GM12878 (cell line): ENCODE measurements around the gene SCAI. TPM values are rescaled to one million over a fixed set of nuclear protein-coding genes. Genes with fewer than 3 reads are reported as not detected.

Source experiments
- ATAC-seq: fragments of 200-7000 bp; cut with Tn5 transposase; 3 replicates; pipeline ENCODE4 v1.9.1; 2020; ENCODE audit warnings: mild to moderate bottlenecking, moderate library complexity
- BruUV-seq: library from RNA; stranded (reverse); fragments of 400-500 nt; replicated peaks from 2 replicates; lab custom pipeline; 2021; lab: Mats Ljungman, UMichigan
- CTCF ChIA-PET: fragments of 300-600 bp; sonication (Branson Sonifier 250); formaldehyde crosslinking; extraction: SDS; loops from one replicate; lab custom pipeline; 2021; ENCODE audit warnings: inconsistent platforms; lab: Yijun Ruan, JAX
- POLR2A ChIA-PET: fragments of 350-600 bp; formaldehyde crosslinking; extraction: SDS; loops from one replicate; lab custom pipeline; 2021; ENCODE audit warnings: inconsistent platforms; lab: Charles Lee
- RAD21 ChIA-PET: fragments of 300-600 bp; sonication (Branson Sonifier 250); formaldehyde crosslinking; loops from one replicate; lab custom pipeline; 2023; ENCODE audit warnings: antibody characterized with exemption; ENCODE audit not compliant: unreplicated experiment; lab: Charles Lee
- SMC1A ChIA-PET: fragments of 300-600 bp; sonication (Branson Sonifier 250); formaldehyde crosslinking; loops from one replicate; lab custom pipeline; 2023; ENCODE audit not compliant: unreplicated experiment, uncharacterized antibody; lab: Charles Lee
- DNase-seq: peaks from one replicate; pipeline ENCODE4 v3.0.0-alpha.2; 2011; ENCODE audit warnings: low read depth, low spot score
- FAIRE-seq: peaks from 3 replicates; lab custom pipeline; 2011; peaks lifted over from hg19 to GRCh38; lab: Jason Lieb, UNC
- H2AFZ ChIP-seq: 2 replicates; pipeline ENCODE4 v1.6.0; 2011; ENCODE audit warnings: low read depth, low read length, control low read depth; ENCODE audit not compliant: control insufficient read depth
- H3K27ac ChIP-seq: 2 replicates; pipeline ENCODE4 v1.5.1; 2011; ENCODE audit warnings: control low read depth; ENCODE audit not compliant: control insufficient read depth, insufficient read depth
- H3K27me3 ChIP-seq, 2 experiments: replicated peaks in 1 of 2; 2 replicates each; pipeline versions ENCODE4 v1.6.0 to v1.6.1; 2011; ENCODE audit warnings: low read length in 1 of 2; ENCODE audit not compliant: control insufficient read depth in 2 of 2, insufficient read depth in 2 of 2
- H3K36me3 ChIP-seq, 2 experiments: 2 replicates each; pipeline ENCODE4 v1.5.1; 2011; ENCODE audit warnings: low read length in 1 of 2; ENCODE audit not compliant: control insufficient read depth in 2 of 2, insufficient read depth in 2 of 2
- H3K4me1 ChIP-seq: 2 replicates; pipeline ENCODE4 v1.6.1; 2011; ENCODE audit warnings: mild to moderate bottlenecking, low read length, moderate library complexity, mixed read lengths; ENCODE audit not compliant: control insufficient read depth, insufficient read depth
- H3K4me2 ChIP-seq: 2 replicates; pipeline ENCODE4 v1.6.0; 2011; ENCODE audit warnings: control low read depth; ENCODE audit not compliant: control insufficient read depth, insufficient read depth
- H3K4me3 ChIP-seq: fragments of 200-600 bp; sonication (generic); 2 replicates; pipeline ENCODE4 v1.5.1; 2016
- H3K79me2 ChIP-seq: 2 replicates; pipeline ENCODE4 v1.6.0; 2011; ENCODE audit warnings: low read length; ENCODE audit not compliant: control insufficient read depth, insufficient read depth
- H3K9ac ChIP-seq: 2 replicates; pipeline ENCODE4 v1.8.0; 2011; ENCODE audit warnings: low read length, control low read depth, mixed read lengths; ENCODE audit not compliant: control insufficient read depth, insufficient read depth
- H3K9me3 ChIP-seq: replicated peaks from 3 replicates; pipeline ENCODE4 v1.5.1; 2011; ENCODE audit warnings: mild to moderate bottlenecking, low read length; ENCODE audit not compliant: control insufficient read depth, insufficient read depth
- H4K20me1 ChIP-seq: 2 replicates; pipeline ENCODE4 v1.6.0; 2011; ENCODE audit not compliant: control insufficient read depth, insufficient read depth
- CREB1 ChIP-seq: IDR thresholded peaks from 2 replicates; pipeline ENCODE4 v1.6.1; 2012; ENCODE audit warnings: low read depth, mild to moderate bottlenecking, inconsistent platforms
- RELA ChIP-seq: fragments of 450-650 bp; IDR thresholded peaks from 2 replicates; pipeline ENCODE4 v1.8.0; 2014; ENCODE audit warnings: borderline replicate concordance; ENCODE audit not compliant: partially characterized antibody
- SMC3 ChIP-seq: IDR thresholded peaks from 2 replicates; pipeline ENCODE4 v1.6.1; 2011; ENCODE audit warnings: low read length, improper control_type of control experiment, borderline replicate concordance
- WGBS: methylation state at CpG from one replicate; pipeline ENCODE4 v1.1.6; 2016; ENCODE audit warnings: low lambda C conversion rate; ENCODE audit not compliant: insufficient replicate concordance, insufficient coverage; ENCODE audit errors: missing lambda C conversion rate; 5-methylcytosine and 5-hydroxymethylcytosine counted together
- in situ Hi-C: fragments of 300-500 bp; cut with MboI; formaldehyde crosslinking; loops from 9 replicates; pipeline ENCODE4 v1.14.3; 2018; ENCODE audit warnings: mixed read lengths
- intact Hi-C: fragments of 100-400 bp; cut with micrococcal nuclease; formaldehyde crosslinking; loops from one replicate; pipeline ENCODE4 v1.14.2; 2022; ENCODE audit not compliant: unreplicated experiment
- polyA plus RNA-seq, 11 experiments: library from polyadenylated mRNA; depleted of rRNA in 4 of 11; unstranded in 6 of 11; stranded (reverse) in 5 of 11; fragments of >200 nt; fragmentation: Nextera tagmentation in 4 of 11; fragmentation: Illumina TruSeq in 1 of 11; extraction: Ambion mirVana in 4 of 11; extraction: Trizol in 1 of 11; gene quantifications; 1 replicate in 1 of 11; 2 replicates in 10 of 11; pipeline versions ENCODE4 v1.2.1 to v1.2.3, GENCODE V29; 2011 to 2016; ENCODE audit warnings: inconsistent platforms in 2 of 11, missing spikeins in 2 of 11, low read depth in 1 of 11
- total RNA-seq, 4 experiments: library from RNA; depleted of rRNA in 3 of 4; stranded (reverse); fragments of >200 nt in 3 of 4; fragmentation: Illumina TruSeq in 1 of 4; extraction: Trizol in 1 of 4; gene quantifications; 2 replicates each; pipeline versions ENCODE4 v1.2.1 to v1.2.3, GENCODE V29; 2013 to 2021
- TF ChIP-seq, protein P1 (sequence below): fragments of 450-650 bp; IDR thresholded peaks from 2 replicates; pipeline ENCODE4 v1.6.1; 2018; ENCODE audit warnings: borderline replicate concordance, mild to moderate bottlenecking; ENCODE audit not compliant: partially characterized antibody

SCAI gene
- total and polyA plus RNA-seq, 10 of the 15 experiments (the other 5 are each of a cell fraction or from before 2014, with no cell fraction given): 0.52 to 8.8 (median 5.1) TPM

DNA sequence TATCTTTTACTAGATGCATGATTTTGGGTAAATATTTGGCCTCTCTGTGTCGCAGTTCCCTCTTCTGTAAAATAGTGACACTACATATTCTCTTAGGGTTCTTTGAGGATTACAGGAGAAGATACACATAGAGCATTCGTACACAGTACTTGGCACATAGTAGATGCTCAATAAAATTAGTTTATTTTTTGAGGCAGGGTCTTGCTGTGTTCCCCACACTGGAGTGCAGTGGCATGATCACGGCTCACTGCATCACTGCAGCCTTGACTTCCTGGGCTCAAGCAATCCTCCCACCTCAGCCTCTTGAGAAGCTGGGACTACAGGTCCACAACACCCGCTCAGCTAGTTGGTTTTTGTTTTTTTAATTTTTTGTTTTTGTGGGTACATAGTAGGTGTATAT is 1.6 kb downstream of the SCAI start (continued):
- TF ChIP-seq, protein P1, sequence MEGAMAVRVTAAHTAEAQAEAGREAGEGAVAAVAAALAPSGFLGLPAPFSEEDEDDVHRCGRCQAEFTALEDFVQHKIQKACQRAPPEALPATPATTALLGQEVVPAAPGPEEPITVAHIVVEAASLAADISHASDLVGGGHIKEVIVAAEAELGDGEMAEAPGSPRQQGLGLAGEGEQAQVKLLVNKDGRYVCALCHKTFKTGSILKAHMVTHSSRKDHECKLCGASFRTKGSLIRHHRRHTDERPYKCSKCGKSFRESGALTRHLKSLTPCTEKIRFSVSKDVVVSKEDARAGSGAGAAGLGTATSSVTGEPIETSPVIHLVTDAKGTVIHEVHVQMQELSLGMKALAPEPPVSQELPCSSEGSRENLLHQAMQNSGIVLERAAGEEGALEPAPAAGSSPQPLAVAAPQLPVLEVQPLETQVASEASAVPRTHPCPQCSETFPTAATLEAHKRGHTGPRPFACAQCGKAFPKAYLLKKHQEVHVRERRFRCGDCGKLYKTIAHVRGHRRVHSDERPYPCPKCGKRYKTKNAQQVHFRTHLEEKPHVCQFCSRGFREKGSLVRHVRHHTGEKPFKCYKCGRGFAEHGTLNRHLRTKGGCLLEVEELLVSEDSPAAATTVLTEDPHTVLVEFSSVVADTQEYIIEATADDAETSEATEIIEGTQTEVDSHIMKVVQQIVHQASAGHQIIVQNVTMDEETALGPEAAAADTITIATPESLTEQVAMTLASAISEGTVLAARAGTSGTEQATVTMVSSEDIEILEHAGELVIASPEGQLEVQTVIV: no peak
- TF ChIP-seq CREB1: no peak

DNA sequence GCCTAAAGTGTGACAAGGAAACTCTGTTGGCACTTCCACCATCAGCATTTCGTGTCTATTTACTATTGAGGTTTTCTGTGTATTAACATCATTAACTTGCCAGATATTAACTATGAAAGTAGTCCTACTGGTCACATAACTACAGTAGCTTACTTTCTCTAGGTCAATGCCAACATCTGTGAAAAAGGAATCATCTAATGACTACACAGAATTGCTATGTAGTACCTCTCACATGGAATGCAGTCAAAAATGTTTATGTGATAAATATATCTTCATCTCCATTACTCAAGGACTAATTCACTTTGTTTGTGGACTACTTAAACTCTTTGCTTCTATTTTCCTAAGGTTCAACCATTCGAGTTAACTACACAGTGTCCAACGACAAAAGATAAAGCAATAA is 2.1 kb downstream of the SCAI start:
- Histone ChIP-seq H3K9me3 (no peaks in the 10 kb centered on the region), H3K27me3 (no peaks in the 10 kb centered on the region), H3K27ac (no peak overlapping the region), H3K4me3 (no peak overlapping the region), H3K79me2 (peaks cover 3% of the 10 kb centered on the region), H3K9ac (no peak overlapping the region), H2AFZ (no peak overlapping the region), H3K4me2 (no peak overlapping the region), H3K36me3 (no peaks in the 10 kb centered on the region), H3K4me1 (peaks cover 7% of the 10 kb centered on the region), H4K20me1 (no peaks in the 10 kb centered on the region)
- DNase-seq: no peak
- TF ChIP-seq RELA: no peak
- no peak for TF ChIP-seq SMC3
- 99% methylated on average over 3 of the region's 3 CpGs for WGBS
- in situ Hi-C loops: loop anchor here (5.0 kb wide), 1 partner anchor 369 kb away; the partner anchor contains the start of gene NR6A1
- SMC1A ChIA-PET: interaction anchor here (3.3 to 3.4 kb wide), 2 partner anchors 15 to 202 kb away, joined by 9 to 19 read pairs; no protein-coding TSS in a partner anchor
- POLR2A ChIA-PET: interaction anchor here (0.9 to 1.4 kb wide), 3 partner anchors 14 to 301 kb away, joined by 5 to 6 read pairs (median 6); no protein-coding TSS in a partner anchor
- no peak for ATAC-seq
- RAD21 ChIA-PET: interaction anchor here (0.6 to 1.5 kb wide), 3 partner anchors 15 to 288 kb away, joined by 3 to 8 read pairs (median 6); partner anchors contain the start of gene WDR38
- CTCF ChIA-PET: interaction anchor here (0.9 to 1.8 kb wide), 3 partner anchors 202 to 269 kb away, joined by 3 to 6 read pairs (median 4); no protein-coding TSS in a partner anchor
- BruUV-seq: no TSS peak
- FAIRE-seq: no peak
- intact Hi-C loops: loop anchor here (5.0 to 10.0 kb wide), 3 partner anchors 136 to 269 kb away; no protein-coding TSS in a partner anchor
